SJSA1 (cell line): ENCODE measurements around the gene FER. TPM values are rescaled to one million over a fixed set of nuclear protein-coding genes. Genes with fewer than 3 reads are reported as not detected.
"Not testable (repeated sequence)": the region's sequence is repeated elsewhere in the genome, so short reads cannot be mapped to it uniquely, and the experiment has no call there.

Experiments
- DNase-seq, 2 experiments: peaks; one replicate each; pipeline ENCODE4 v3.0.0-alpha.2; 2015 to 2020; ENCODE audit warnings: low spot score in 2 of 2, low read depth in 1 of 2
- H3K27ac ChIP-seq: fragments of 250-450 bp; sonication (Bioruptor Pico); 2 replicates; pipeline ENCODE4 v1.5.1; 2020; ENCODE audit warnings: mild to moderate bottlenecking, moderate library complexity
- H3K27me3 ChIP-seq: fragments of 250-450 bp; sonication (Bioruptor Pico); replicated peaks from 2 replicates; pipeline ENCODE4 v1.5.1; 2020; ENCODE audit warnings: mild to moderate bottlenecking, moderate library complexity
- H3K36me3 ChIP-seq: fragments of 250-450 bp; sonication (Bioruptor Pico); 2 replicates; pipeline ENCODE4 v1.5.1; 2020; ENCODE audit warnings: mild to moderate bottlenecking
- H3K4me1 ChIP-seq: fragments of 250-450 bp; sonication (Bioruptor Pico); replicated peaks from 2 replicates; pipeline ENCODE4 v1.6.1; 2021; ENCODE audit warnings: mild to moderate bottlenecking
- H3K4me3 ChIP-seq: fragments of 250-450 bp; sonication (Bioruptor Pico); 2 replicates; pipeline ENCODE4 v1.5.1; 2020; ENCODE audit warnings: mild to moderate bottlenecking
- H3K9me3 ChIP-seq: fragments of 250-450 bp; sonication (Bioruptor Pico); replicated peaks from 2 replicates; pipeline ENCODE4 v1.5.1; 2020; ENCODE audit warnings: mild to moderate bottlenecking
- total RNA-seq: library from RNA; depleted of rRNA; stranded (reverse); fragments of >200 nt; shearing (Covaris generic); gene quantifications from 2 replicates; pipeline ENCODE4 v1.2.3, GENCODE V29; 2014

The FER gene
- total RNA-seq, 1 experiment from 2014 or later, result 31.2 TPM

- no peaks in the 10 kb centered on the region for H3K4me1 ChIP-seq
- no peak for DNase-seq
- no peak overlapping the region for H3K27ac ChIP-seq
- no peaks in the 10 kb centered on the region for H3K27me3 ChIP-seq
- H3K9me3 ChIP-seq, result peaks cover 7% of the 10 kb centered on the region
- H3K4me3 ChIP-seq, result no peak overlapping the region
- H3K36me3 ChIP-seq, result peaks cover 16% of the 10 kb centered on the region
These were observed 12.8 kb downstream of the FER start for GRCh38 chr5:108760512-108760911.

GRCh38 chr5:108762660-108763059 is 15.0 kb downstream of the FER start:
- Histone ChIP-seq H3K27ac (no peak overlapping the region), H3K4me3 (no peak overlapping the region), H3K36me3 (peaks cover 23% of the 10 kb centered on the region), H3K4me1 (no peaks in the 10 kb centered on the region), H3K9me3 (peaks cover 7% of the 10 kb centered on the region), H3K27me3 (no peaks in the 10 kb centered on the region)
- no peak for DNase-seq

GRCh38 chr5:108763222-108763916 is 15.7 kb downstream of the FER start:
- Histone ChIP-seq H3K27ac (no peak overlapping the region), H3K9me3 (peaks cover 9% of the 10 kb centered on the region), H3K36me3 (peaks cover 26% of the 10 kb centered on the region), H3K4me1 (no peaks in the 10 kb centered on the region), H3K4me3 (no peak overlapping the region), H3K27me3 (no peaks in the 10 kb centered on the region)
- no peak for DNase-seq

- Histone ChIP-seq H3K36me3 (peaks cover 14% of the 10 kb centered on the region), H3K4me3 (no peak overlapping the region), H3K27me3 (no peaks in the 10 kb centered on the region), H3K9me3 (0 out of 2 replicates have a peak, but pooled peaks cover 2% of the 10 kb centered on the region), H3K4me1 (no peaks in the 10 kb centered on the region), H3K27ac (no peak overlapping the region)
- DNase-seq, result no peak
These were observed 17.9 kb downstream of the FER start for GRCh38 chr5:108765647-108766046.

GRCh38 chr5:108766916-108767315 is 19.2 kb downstream of the FER start:
- peaks cover 14% of the 10 kb centered on the region for H3K36me3 ChIP-seq
- DNase-seq, H3K27me3 ChIP-seq, H3K4me1 ChIP-seq, H3K27ac ChIP-seq, H3K9me3 ChIP-seq, H3K4me3 ChIP-seq: not testable (repeated sequence)

- no peaks in the 10 kb centered on the region for H3K4me1 ChIP-seq
- H3K4me3 ChIP-seq, result no peak overlapping the region
- DNase-seq, result no peak
- no peak overlapping the region for H3K27ac ChIP-seq
- no peaks in the 10 kb centered on the region for H3K27me3 ChIP-seq
- H3K36me3 ChIP-seq, result peaks cover 17% of the 10 kb centered on the region
- H3K9me3 ChIP-seq, result 0 out of 2 replicates have a peak, but pooled peaks cover 2% of the 10 kb centered on the region
These were observed 21.7 kb downstream of the FER start for GRCh38 chr5:108769352-108769751.

GRCh38 chr5:108772626-108773025 is 24.9 kb downstream of the FER start:
- H3K9me3 ChIP-seq, result 0 out of 2 replicates have a peak, but pooled peaks cover 2% of the 10 kb centered on the region
- H3K4me1 ChIP-seq, result no peaks in the 10 kb centered on the region
- H3K4me3 ChIP-seq, result no peak overlapping the region
- H3K27me3 ChIP-seq, result no peaks in the 10 kb centered on the region
- H3K36me3 ChIP-seq, result peaks cover 10% of the 10 kb centered on the region
- H3K27ac ChIP-seq, result no peak overlapping the region
- DNase-seq, result no peak

- no peaks in the 10 kb centered on the region for H3K9me3 ChIP-seq
- H3K27me3 ChIP-seq, result no peaks in the 10 kb centered on the region
- H3K27ac ChIP-seq, result no peak overlapping the region
- no peak overlapping the region for H3K4me3 ChIP-seq
- peaks cover 7% of the 10 kb centered on the region for H3K36me3 ChIP-seq
- no peaks in the 10 kb centered on the region for H3K4me1 ChIP-seq
- no peak for DNase-seq
These were observed 25.6 kb downstream of the FER start for GRCh38 chr5:108773330-108773729.

- not testable (repeated sequence) for H3K9me3 ChIP-seq, H3K36me3 ChIP-seq, DNase-seq, H3K4me3 ChIP-seq, H3K27ac ChIP-seq, H3K4me1 ChIP-seq, H3K27me3 ChIP-seq
These were observed 26.4 kb downstream of the FER start for GRCh38 chr5:108774079-108774478.

- H3K36me3 ChIP-seq, H3K4me1 ChIP-seq, DNase-seq, H3K27ac ChIP-seq, H3K4me3 ChIP-seq, H3K9me3 ChIP-seq, H3K27me3 ChIP-seq: not testable (repeated sequence)
These were observed 29.9 kb downstream of the FER start for GRCh38 chr5:108777582-108777981.

- peaks cover 13% of the 10 kb centered on the region for H3K36me3 ChIP-seq
- H3K4me3 ChIP-seq, H3K9me3 ChIP-seq, H3K4me1 ChIP-seq, DNase-seq, H3K27ac ChIP-seq, H3K27me3 ChIP-seq: not testable (repeated sequence)
These were observed 36.9 kb downstream of the FER start for GRCh38 chr5:108784577-108784976.

GRCh38 chr5:108786806-108787483 is 39.2 kb downstream of the FER start:
- H3K27ac ChIP-seq, result no peak overlapping the region
- peaks cover 7% of the 10 kb centered on the region; the same call in 1 of the 2 replicates for H3K9me3 ChIP-seq
- H3K4me1 ChIP-seq, result no peaks in the 10 kb centered on the region
- H3K4me3 ChIP-seq, result no peak overlapping the region
- peaks cover 13% of the 10 kb centered on the region for H3K36me3 ChIP-seq
- no peak for DNase-seq
- no peaks in the 10 kb centered on the region for H3K27me3 ChIP-seq

GRCh38 chr5:108788142-108788541 is 40.4 kb downstream of the FER start:
- Histone ChIP-seq H3K4me1 (no peaks in the 10 kb centered on the region), H3K27ac (no peak overlapping the region), H3K36me3 (peaks cover 13% of the 10 kb centered on the region), H3K9me3 (peaks cover 7% of the 10 kb centered on the region; the same call in 1 of the 2 replicates), H3K4me3 (no peak overlapping the region), H3K27me3 (no peaks in the 10 kb centered on the region)
- DNase-seq, result no peak

GRCh38 chr5:108793207-108793606 is 45.5 kb downstream of the FER start:
- H3K4me1 ChIP-seq, result no peaks in the 10 kb centered on the region
- no peak overlapping the region for H3K27ac ChIP-seq
- H3K4me3 ChIP-seq, result no peak overlapping the region
- H3K36me3 ChIP-seq, result no peaks in the 10 kb centered on the region
- no peaks in the 10 kb centered on the region for H3K27me3 ChIP-seq
- DNase-seq, result no peak
- H3K9me3 ChIP-seq, result no peaks in the 10 kb centered on the region
